Right lobe of liver (tissue), 6 donors: ENCODE results near the gene ACOT7. TPM values are rescaled to one million over a fixed set of nuclear protein-coding genes. Genes with fewer than 3 reads are reported as not detected.

ENCODE experiments used
- ATAC-seq, 4 donors: fragments of 200-7000 bp; cut with Tn5 transposase; one replicate each; pipeline ENCODE4 v1.9.1; 2020; ENCODE audit warnings: mild to moderate bottlenecking in 4 of 4, moderate library complexity in 4 of 4
- DNase-seq, 3 donors: peaks; one replicate each; pipeline ENCODE4 v3.0.0-alpha.2; 2020
- H3K27ac ChIP-seq, 3 donors: fragments of 200-600 bp; one replicate each; pipeline ENCODE4 v1.8.0; 2022
- H3K27me3 ChIP-seq, 2 donors: fragments of 200-600 bp; one replicate each; pipeline ENCODE4 v1.8.0; 2022
- H3K36me3 ChIP-seq, 4 donors: fragments of 200-600 bp; sonication (generic) in 1 of 4; one replicate each; pipeline versions ENCODE4 v1.5.1 to v1.8.0; 2017 to 2022; ENCODE audit warnings: control low read depth in 1 of 4
- H3K4me1 ChIP-seq, 4 donors: fragments of 200-600 bp; sonication (generic) in 1 of 4; one replicate each; pipeline versions ENCODE4 v1.5.1 to v1.8.0; 2017 to 2022; ENCODE audit warnings: control low read depth in 1 of 4
- H3K4me3 ChIP-seq, 3 donors: fragments of 200-600 bp; one replicate each; pipeline ENCODE4 v1.8.0; 2022
- H3K9me3 ChIP-seq, 4 donors: fragments of 200-600 bp; sonication (generic) in 1 of 4; one replicate each; pipeline versions ENCODE4 v1.5.1 to v1.8.0; 2017 to 2022; ENCODE audit warnings: control low read depth in 1 of 4
- CTCF ChIP-seq, 4 donors: fragments of 200-600 bp in 3 of 4; fragments of 450-650 bp in 1 of 4; IDR thresholded peaks; one replicate each; pipeline versions ENCODE4 v1.5.1 to v1.8.0; 2016 to 2022; ENCODE audit warnings: antibody characterized with exemption in 4 of 4, mild to moderate bottlenecking in 2 of 4
- POLR2A ChIP-seq: fragments of 450-650 bp; IDR thresholded peaks from one replicate; pipeline ENCODE4 v1.6.1; 2017; ENCODE audit warnings: antibody characterized with exemption, mild to moderate bottlenecking
- WGBS: methylation state at CpG from one replicate; pipeline ENCODE4 v1.1.6; 2018; ENCODE audit warnings: low coverage, low lambda C conversion rate; ENCODE audit not compliant: insufficient coverage; ENCODE audit errors: missing lambda C conversion rate; 5-methylcytosine and 5-hydroxymethylcytosine counted together
- intact Hi-C, 2 donors: fragments of 100-400 bp; cut with DNase I; formaldehyde crosslinking; loops; one replicate each; pipeline versions ENCODE4 v1.11.2 to v1.14.1; 2022
- total RNA-seq, 6 experiments: library from RNA; depleted of rRNA in 2 of 6; stranded (reverse); fragments of >200 nt in 2 of 6; fragmentation: NEBNext Ultra II Directional in 3 of 6; extraction: Animal tissue kit (Norgen Biotek cat#: 25700) in 3 of 6; gene quantifications; one replicate each; pipeline versions ENCODE4 v1.1.0 to v1.2.4, GENCODE V29; 2016 to 2023
- donor health status: DM: no; HTN: yes; CAD: no.
- donor health status: DM: no; HTN: no; CAD: no.
- donor health status: DM: no; HTN: no; CAD: no.
- donor health status: DM: no; HTN: yes; CAD: no.
- donor health status: DM: no; HTN: yes; CAD: no.

ACOT7 gene
- total RNA-seq, 6 experiments from 2014 or later: 10.8 to 19.7 (median 14.1) TPM

GRCh38 chr1:6317098-6317760 is 76.3 kb downstream of the ACOT7 start:
- ATAC-seq (no peak), DNase-seq (no peak)
- Histone ChIP-seq H3K9me3 (no peaks in the 10 kb centered on the region), H3K27me3 (no peaks in the 10 kb centered on the region), H3K4me3 (no peak overlapping the region), H3K27ac (no peak overlapping the region), H3K36me3 (peaks cover 0 to 5% (median 0%) of the 10 kb centered on the region in 4 donors), H3K4me1 (no peaks in the 10 kb centered on the region)
- WGBS: 83% methylated on average over 11 of the region's 11 CpGs
- intact Hi-C loops: no loop called here
- no peak for TF ChIP-seq CTCF (IDR thresholded peaks at IDR 0.05)
- no peak for TF ChIP-seq POLR2A

- DNase-seq (no peak), ATAC-seq (no peak)
- Histone ChIP-seq H3K9me3 (no peaks in the 10 kb centered on the region), H3K4me1 (no peaks in the 10 kb centered on the region), H3K4me3 (no peak overlapping the region), H3K36me3 (peaks cover 0 to 5% (median 0%) of the 10 kb centered on the region in 4 donors), H3K27me3 (no peaks in the 10 kb centered on the region), H3K27ac (no peak overlapping the region)
- 91% methylated on average over 7 of the region's 14 CpGs for WGBS
- TF ChIP-seq CTCF (IDR thresholded peaks at IDR 0.05): no peak
- no peak for TF ChIP-seq POLR2A
- intact Hi-C loops: no loop called here
Observed at GRCh38 chr1:6316240-6317097, 77.1 kb downstream of the ACOT7 start.

- 96% methylated on average over 4 of the region's 12 CpGs for WGBS
- no peak for ATAC-seq
Observed at GRCh38 chr1:6314503-6314902, 79.1 kb downstream of the ACOT7 start.

More at GRCh38 chr1:6314503-6314902, 79.1 kb downstream of the ACOT7 start:
- DNase-seq: no peak
- Histone ChIP-seq H3K27ac (no peak overlapping the region), H3K36me3 (peaks cover 0 to 5% (median 0%) of the 10 kb centered on the region in 4 donors), H3K9me3 (no peaks in the 10 kb centered on the region), H3K4me3 (no peak overlapping the region), H3K27me3 (no peaks in the 10 kb centered on the region), H3K4me1 (no peaks in the 10 kb centered on the region)
- TF ChIP-seq CTCF (IDR thresholded peaks at IDR 0.05) (no peak), POLR2A (no peak)
- intact Hi-C loops: no loop called here
